Bronchus fibroblast of lung (primary cell): ENCODE results near the gene PRR15. TPM values are rescaled to one million over a fixed set of nuclear protein-coding genes. Genes with fewer than 3 reads are reported as not detected.

Experiments used
- total RNA-seq: library from RNA; depleted of rRNA; stranded (reverse); fragments of >200 nt; gene quantifications from 2 replicates; pipeline ENCODE4 v1.2.3, GENCODE V29; 2015

PRR15 gene
- total RNA-seq = not detected in 2 replicates

DNA sequence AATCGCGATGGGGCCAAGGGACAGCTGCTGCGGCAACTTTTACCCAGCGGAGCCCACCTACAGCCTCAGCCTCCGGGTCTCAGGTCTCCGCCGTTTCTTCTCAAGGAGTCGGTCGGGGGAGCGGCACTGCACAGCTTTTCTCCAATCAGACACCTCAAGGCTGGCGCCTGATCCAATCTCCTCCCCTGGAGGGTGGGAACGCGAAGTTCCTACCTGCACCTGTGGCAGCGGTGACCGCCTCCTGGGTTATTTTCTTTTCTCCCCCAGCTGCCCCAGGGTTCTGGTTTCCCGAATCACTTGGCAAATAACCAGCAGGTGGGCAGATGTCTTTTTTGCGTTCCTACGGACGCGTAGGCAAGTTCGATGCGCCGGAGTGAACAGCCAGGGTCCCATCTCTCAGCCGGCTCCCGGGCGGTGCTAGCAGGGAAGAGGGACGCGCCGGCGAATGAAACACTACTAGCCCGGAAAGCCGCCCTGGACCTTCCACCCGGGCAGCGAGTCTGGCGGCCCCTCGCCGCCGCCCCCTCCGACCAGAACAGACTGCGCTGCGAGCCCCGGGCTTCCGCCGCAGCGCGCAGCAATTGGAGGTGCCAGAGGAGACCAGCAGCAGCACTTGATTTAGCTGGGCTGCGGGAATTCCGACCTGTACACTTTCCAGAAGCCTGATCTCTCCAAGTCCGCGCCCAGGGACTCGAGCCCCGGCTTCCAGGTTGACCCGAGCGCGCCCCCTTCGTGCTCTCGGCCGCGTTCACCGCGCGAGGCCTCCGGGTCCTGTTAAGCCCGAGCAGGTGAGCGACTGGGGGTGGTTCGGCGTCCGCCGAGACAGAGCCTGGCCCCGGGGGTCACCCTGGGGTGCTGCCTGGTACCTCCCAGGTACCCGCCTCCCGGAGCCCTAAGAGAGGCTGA, at the start of gene PRR15:
Gene PRR15 (plus strand): TSS at position 246 of the 906 bp plus-strand sequence. CDS start 2,495 bp downstream, outside the sequence.

Other genes starting within 250 kb of the PRR15 start
- under 0.01 TPM in 1 of 2 replicates, not detected in the other for gene WIPF3, start 242.7 kb downstream of the PRR15 start, total RNA-seq